Bladder microvascular endothelial cell (primary cell): ENCODE results near the gene TTC21A. TPM values are rescaled to one million over a fixed set of nuclear protein-coding genes. Genes with fewer than 3 reads are reported as not detected.

Source experiments
- total RNA-seq: library from RNA; depleted of rRNA; stranded (reverse); fragments of >200 nt; gene quantifications from 2 replicates; pipeline ENCODE4 v1.2.3, GENCODE V29; 2014

The TTC21A gene, protein sequence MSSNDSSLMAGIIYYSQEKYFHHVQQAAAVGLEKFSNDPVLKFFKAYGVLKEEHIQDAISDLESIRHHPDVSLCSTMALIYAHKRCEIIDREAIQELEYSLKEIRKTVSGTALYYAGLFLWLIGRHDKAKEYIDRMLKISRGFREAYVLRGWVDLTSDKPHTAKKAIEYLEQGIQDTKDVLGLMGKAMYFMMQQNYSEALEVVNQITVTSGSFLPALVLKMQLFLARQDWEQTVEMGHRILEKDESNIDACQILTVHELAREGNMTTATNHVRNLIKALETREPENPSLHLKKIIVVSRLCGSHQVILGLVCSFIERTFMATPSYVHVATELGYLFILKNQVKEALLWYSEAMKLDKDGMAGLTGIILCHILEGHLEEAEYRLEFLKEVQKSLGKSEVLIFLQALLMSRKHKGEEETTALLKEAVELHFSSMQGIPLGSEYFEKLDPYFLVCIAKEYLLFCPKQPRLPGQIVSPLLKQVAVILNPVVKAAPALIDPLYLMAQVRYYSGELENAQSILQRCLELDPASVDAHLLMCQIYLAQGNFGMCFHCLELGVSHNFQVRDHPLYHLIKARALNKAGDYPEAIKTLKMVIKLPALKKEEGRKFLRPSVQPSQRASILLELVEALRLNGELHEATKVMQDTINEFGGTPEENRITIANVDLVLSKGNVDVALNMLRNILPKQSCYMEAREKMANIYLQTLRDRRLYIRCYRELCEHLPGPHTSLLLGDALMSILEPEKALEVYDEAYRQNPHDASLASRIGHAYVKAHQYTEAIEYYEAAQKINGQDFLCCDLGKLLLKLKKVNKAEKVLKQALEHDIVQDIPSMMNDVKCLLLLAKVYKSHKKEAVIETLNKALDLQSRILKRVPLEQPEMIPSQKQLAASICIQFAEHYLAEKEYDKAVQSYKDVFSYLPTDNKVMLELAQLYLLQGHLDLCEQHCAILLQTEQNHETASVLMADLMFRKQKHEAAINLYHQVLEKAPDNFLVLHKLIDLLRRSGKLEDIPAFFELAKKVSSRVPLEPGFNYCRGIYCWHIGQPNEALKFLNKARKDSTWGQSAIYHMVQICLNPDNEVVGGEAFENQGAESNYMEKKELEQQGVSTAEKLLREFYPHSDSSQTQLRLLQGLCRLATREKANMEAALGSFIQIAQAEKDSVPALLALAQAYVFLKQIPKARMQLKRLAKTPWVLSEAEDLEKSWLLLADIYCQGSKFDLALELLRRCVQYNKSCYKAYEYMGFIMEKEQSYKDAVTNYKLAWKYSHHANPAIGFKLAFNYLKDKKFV (N-terminal part only)
- 1.3 and 4.2 TPM in 2 replicates for total RNA-seq

DNA sequence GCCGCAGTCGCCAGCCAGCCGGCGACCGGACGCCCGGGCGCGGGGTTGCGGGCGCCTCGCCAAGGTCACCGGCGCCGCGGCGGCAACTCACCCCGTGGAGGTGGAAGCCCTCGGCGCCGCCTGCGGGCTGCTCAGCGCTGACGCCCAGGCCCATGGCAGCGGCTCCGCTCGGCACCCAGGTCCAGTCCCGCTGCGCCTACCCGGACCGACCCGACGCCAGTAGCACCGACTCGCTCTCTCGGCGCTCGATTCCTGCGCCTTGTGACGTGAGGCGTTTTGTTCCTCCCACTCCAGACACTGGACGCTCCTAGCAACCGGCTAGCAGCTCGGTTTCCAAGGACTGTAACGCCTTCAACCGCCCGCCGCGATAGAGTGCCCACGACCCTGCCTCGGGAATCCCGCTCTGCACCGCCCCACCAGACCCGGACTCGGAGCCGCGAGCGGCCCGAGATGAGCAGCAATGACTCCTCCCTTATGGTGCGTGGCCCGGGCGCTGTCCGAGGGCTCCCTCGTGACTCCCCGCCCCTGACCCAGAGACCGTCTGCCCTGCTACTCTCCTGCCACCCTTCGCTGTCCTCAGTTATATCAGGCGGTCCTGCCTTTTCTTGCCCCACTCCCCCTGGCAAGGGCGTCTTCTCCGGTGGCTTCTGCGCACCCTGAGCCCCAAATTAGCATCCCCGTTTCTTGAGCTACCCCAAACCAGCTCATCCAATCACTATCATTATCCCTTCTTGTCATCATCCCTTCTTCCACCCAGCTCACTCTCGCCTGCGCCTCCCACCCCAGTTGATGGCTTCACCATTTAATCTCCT lies at the start of gene TTC21A, which contains the start of gene GORASP1:
Gene TTC21A (plus strand): TSS at position 293 of the 812 bp plus-strand sequence. CDS start 158 bp downstream, at position 451.
Gene GORASP1 (minus strand): TSS at position 240 of the 812 bp plus-strand sequence. CDS start 86 bp downstream, at position 154.

Other genes with a start within 250 kb of the TTC21A start
- under 0.01 and 0.06 TPM in 2 replicates for gene SCN11A, start 55.7 kb upstream of the TTC21A start, total RNA-seq
- 24.4 and 52.6 TPM in 2 replicates for gene WDR48, start 55.7 kb upstream of the TTC21A start, total RNA-seq
- gene GORASP1, start 53 bp upstream of the TTC21A start, total RNA-seq, result 26.6 and 44.1 TPM in 2 replicates
- 8.6 and 13.1 TPM in 2 replicates for gene CSRNP1, start 45.9 kb downstream of the TTC21A start, total RNA-seq
- gene XIRP1, start 84.9 kb downstream of the TTC21A start, total RNA-seq, result not detected in 2 replicates
- not detected in 2 replicates for gene CX3CR1, start 172.4 kb downstream of the TTC21A start, total RNA-seq
- not detected in 2 replicates for gene CCR8, start 222.0 kb downstream of the TTC21A start, total RNA-seq